ENCODE data around the gene WDR37.
"Not testable (repeated sequence)": the region's sequence is repeated elsewhere in the genome, so short reads cannot be mapped to it uniquely, and the experiment has no call there.

The WDR37 gene

DNA sequence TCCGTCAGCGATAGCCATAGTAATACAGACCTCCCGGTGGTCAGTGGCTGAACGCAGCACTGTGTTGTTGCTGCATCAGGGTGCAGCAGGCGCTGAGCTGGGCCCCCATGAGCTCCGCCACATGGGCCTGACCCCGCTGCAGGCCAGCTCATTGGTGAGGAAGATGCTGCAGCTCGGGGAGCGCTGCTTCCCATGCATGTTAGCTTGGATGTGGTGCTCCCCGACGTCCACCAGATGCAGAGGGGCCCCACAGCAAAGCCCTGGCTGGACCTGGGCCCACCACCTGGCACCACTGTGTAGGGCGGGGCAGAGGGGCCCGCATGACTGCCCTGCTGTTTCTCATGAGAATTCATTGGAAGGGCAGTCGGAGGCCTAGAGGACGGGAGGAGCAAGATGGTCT is 50.8 kb downstream of the WDR37 start:
- H3K4me3 ChIP-seq (ENCODE audit: low read length): no peak overlapping the region
- H3K9me3 ChIP-seq (ENCODE audit: insufficient read depth, low read depth, low read length): no peaks in the 10 kb centered on the region
- no peak overlapping the region for H3K27ac ChIP-seq (ENCODE audit: low read depth, low read length)
- peaks cover 55% of the 10 kb centered on the region for H3K36me3 ChIP-seq (ENCODE audit: insufficient read depth, low read length)
- H3K27me3 ChIP-seq (ENCODE audit: insufficient read depth, low read length): no peaks in the 10 kb centered on the region
- no peak overlapping the region for H3K9ac ChIP-seq (ENCODE audit: low read depth, low read length)
- 96% methylated on average over 15 of the region's 15 CpGs for WGBS
- H3K4me1 ChIP-seq (ENCODE audit: insufficient read depth, low read length): peaks cover 14% of the 10 kb centered on the region; the same call in 1 of the 2 replicates

DNA sequence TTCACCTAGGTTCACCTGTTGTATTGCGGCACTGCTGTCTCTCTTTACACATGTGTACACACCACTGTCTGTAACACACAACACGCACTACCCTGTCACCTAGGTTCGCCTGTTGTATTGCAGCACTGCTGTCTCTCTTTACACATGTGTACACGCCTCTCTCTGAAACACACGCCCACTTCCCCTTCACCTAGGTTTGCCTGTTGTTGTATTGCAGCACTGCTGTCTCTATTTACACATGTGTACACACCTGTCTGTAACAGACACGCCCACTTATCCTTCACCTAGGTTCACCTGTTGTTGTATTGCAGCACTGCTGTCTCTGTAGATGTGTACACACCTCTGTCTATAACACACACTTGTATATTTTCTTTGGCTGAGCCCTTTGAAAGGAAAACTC is 51.5 kb downstream of the WDR37 start:
- Histone ChIP-seq H3K9me3 (ENCODE audit: insufficient read depth, low read depth, low read length) (no peaks in the 10 kb centered on the region), H3K27ac (ENCODE audit: low read depth, low read length) (no peak overlapping the region), H3K4me3 (ENCODE audit: low read length) (no peak overlapping the region), H3K27me3 (ENCODE audit: insufficient read depth, low read length) (no peaks in the 10 kb centered on the region), H3K36me3 (ENCODE audit: insufficient read depth, low read length) (peaks cover 55% of the 10 kb centered on the region), H3K9ac (ENCODE audit: low read depth, low read length) (no peak overlapping the region), H3K4me1 (ENCODE audit: insufficient read depth, low read length) (peaks cover 14% of the 10 kb centered on the region; the same call in 1 of the 2 replicates)
- 95% methylated on average over 6 of the region's 6 CpGs for WGBS

DNA sequence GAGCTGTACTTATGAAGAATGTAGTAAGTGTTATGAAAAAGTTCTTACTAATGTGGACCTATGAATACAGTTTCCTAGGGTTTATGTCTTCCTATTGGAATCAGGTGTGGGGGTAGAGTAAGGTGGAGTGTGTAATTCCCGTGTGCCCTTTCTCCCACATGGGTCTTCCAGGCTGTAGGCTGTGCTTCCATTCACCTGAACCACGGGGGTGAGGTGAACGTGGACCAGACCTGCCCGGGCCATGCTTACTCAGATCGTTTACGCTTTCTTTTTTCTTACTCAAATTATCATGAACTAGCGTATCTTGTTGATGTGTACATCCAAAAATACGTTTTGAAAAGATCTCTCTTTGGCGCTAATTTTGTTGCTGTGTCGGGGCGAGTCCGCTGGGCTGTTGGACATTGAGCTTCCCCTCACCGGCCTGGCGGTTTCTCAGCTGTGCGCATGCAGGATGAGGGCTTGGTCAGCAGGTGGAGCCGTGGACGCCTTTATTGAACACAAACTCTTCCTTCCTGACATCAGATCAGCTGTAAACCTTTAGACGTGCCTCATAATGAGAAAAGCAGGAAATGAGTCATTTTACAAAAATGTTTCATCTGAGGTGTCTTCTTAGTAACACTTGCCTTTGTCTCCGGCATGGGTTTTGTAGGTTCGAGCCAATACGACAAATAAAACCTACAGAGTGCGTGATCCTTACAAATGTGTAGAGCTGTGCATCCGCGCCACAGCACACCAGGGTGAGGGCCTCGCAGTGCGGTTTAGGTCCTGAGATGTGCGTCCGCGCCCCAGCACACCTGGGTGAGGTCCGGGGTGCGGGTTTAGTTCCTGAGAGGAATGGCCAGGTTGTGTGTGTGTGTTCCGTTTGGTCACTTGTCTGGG is 53.8 kb downstream of the WDR37 start:
- H3K9me3 ChIP-seq (ENCODE audit: insufficient read depth, low read depth, low read length): no peaks in the 10 kb centered on the region
- 69% methylated on average over 32 of the region's 32 CpGs for WGBS
- H3K27me3 ChIP-seq (ENCODE audit: insufficient read depth, low read length): no peaks in the 10 kb centered on the region
- H3K4me1 ChIP-seq (ENCODE audit: insufficient read depth, low read length): peaks cover 14% of the 10 kb centered on the region; the same call in 1 of the 2 replicates
- H3K36me3 ChIP-seq (ENCODE audit: insufficient read depth, low read length): peaks cover 46% of the 10 kb centered on the region
- H3K27ac ChIP-seq (ENCODE audit: low read depth, low read length): peak overlapping the region; percentile 70
- H3K9ac ChIP-seq (ENCODE audit: low read depth, low read length): peak overlapping the region; percentile 40
- no peak overlapping the region for H3K4me3 ChIP-seq (ENCODE audit: low read length)

DNA sequence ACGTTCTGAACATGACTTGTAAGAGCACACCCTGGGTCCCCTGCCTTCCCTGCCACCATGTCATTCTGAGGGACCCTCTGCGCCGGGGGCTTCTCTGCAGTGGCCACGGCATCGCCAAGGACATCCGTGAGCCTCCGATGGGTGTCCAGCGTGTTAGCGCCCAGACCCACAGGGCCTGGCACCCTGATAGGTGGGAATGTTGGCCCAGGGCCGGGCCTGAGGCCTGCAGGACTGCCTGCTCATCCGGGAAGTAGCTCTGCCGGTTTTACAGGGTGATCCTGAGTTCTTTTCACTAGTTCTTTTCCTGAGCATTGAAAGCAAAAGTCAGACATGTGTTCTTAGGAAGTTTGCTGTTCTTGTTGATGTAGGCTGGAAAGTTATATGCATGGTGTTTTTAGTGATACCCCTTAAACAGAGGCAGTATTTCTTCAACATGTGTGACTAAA is 54.5 kb downstream of the WDR37 start:
- Histone ChIP-seq H3K27me3 (ENCODE audit: insufficient read depth, low read length) (no peaks in the 10 kb centered on the region), H3K9me3 (ENCODE audit: insufficient read depth, low read depth, low read length) (no peaks in the 10 kb centered on the region), H3K9ac (ENCODE audit: low read depth, low read length) (peak overlapping the region; percentile 40), H3K27ac (ENCODE audit: low read depth, low read length) (peak overlapping the region; percentile 70), H3K36me3 (ENCODE audit: insufficient read depth, low read length) (peaks cover 46% of the 10 kb centered on the region), H3K4me3 (ENCODE audit: low read length) (no peak overlapping the region), H3K4me1 (ENCODE audit: insufficient read depth, low read length) (peaks cover 14% of the 10 kb centered on the region; the same call in 1 of the 2 replicates)
- 93% methylated on average over 12 of the region's 12 CpGs for WGBS

- Histone ChIP-seq H3K4me1 (ENCODE audit: insufficient read depth, low read length) (peaks cover 14% of the 10 kb centered on the region; the same call in 1 of the 2 replicates), H3K27ac (ENCODE audit: low read depth, low read length) (no peak overlapping the region), H3K9me3 (ENCODE audit: insufficient read depth, low read depth, low read length) (no peaks in the 10 kb centered on the region), H3K9ac (ENCODE audit: low read depth, low read length) (no peak overlapping the region), H3K27me3 (ENCODE audit: insufficient read depth, low read length) (no peaks in the 10 kb centered on the region), H3K4me3 (ENCODE audit: low read length) (no peak overlapping the region), H3K36me3 (ENCODE audit: insufficient read depth, low read length) (peaks cover 47% of the 10 kb centered on the region)
- WGBS: 91% methylated on average over 10 of the region's 10 CpGs
These were observed 58.1 kb downstream of the WDR37 start for GRCh38 chr10:1114315-1114714.

GRCh38 chr10:1114719-1115606 is 58.8 kb downstream of the WDR37 start:
- Histone ChIP-seq H3K9ac (ENCODE audit: low read depth, low read length) (no peak overlapping the region), H3K27ac (ENCODE audit: low read depth, low read length) (no peak overlapping the region), H3K4me1 (ENCODE audit: insufficient read depth, low read length) (peaks cover 11% of the 10 kb centered on the region; the same call in 1 of the 2 replicates), H3K4me3 (ENCODE audit: low read length) (no peak overlapping the region), H3K27me3 (ENCODE audit: insufficient read depth, low read length) (no peaks in the 10 kb centered on the region), H3K36me3 (ENCODE audit: insufficient read depth, low read length) (peaks cover 47% of the 10 kb centered on the region), H3K9me3 (ENCODE audit: insufficient read depth, low read depth, low read length) (no peaks in the 10 kb centered on the region)
- 70% methylated on average over 12 of the region's 12 CpGs for WGBS

DNA sequence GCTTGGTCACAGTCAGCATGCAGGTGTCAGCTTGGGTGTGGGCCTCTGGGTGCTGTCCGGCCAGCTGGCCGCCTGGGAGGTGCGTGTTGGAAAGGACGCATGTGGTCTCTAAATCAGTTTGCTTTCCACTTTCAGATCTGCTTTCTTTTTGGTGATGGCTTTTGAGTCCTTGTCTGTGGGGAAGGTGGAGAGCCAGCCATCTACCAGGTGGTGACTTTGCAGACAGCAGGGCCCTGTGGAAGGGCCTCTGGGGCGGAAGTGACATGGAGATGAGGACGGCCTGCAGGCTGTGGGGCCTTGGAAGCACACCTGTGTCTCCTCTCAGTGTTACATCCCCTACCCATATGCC is 59.4 kb downstream of the WDR37 start:
- Histone ChIP-seq H3K4me3 (ENCODE audit: low read length) (no peak overlapping the region), H3K9ac (ENCODE audit: low read depth, low read length) (no peak overlapping the region), H3K36me3 (ENCODE audit: insufficient read depth, low read length) (peaks cover 47% of the 10 kb centered on the region), H3K27ac (ENCODE audit: low read depth, low read length) (no peak overlapping the region), H3K4me1 (ENCODE audit: insufficient read depth, low read length) (peaks cover 6% of the 10 kb centered on the region; the same call in 1 of the 2 replicates), H3K27me3 (ENCODE audit: insufficient read depth, low read length) (no peaks in the 10 kb centered on the region), H3K9me3 (ENCODE audit: insufficient read depth, low read depth, low read length) (no peaks in the 10 kb centered on the region)
- WGBS: 83% methylated on average over 6 of the region's 6 CpGs

DNA sequence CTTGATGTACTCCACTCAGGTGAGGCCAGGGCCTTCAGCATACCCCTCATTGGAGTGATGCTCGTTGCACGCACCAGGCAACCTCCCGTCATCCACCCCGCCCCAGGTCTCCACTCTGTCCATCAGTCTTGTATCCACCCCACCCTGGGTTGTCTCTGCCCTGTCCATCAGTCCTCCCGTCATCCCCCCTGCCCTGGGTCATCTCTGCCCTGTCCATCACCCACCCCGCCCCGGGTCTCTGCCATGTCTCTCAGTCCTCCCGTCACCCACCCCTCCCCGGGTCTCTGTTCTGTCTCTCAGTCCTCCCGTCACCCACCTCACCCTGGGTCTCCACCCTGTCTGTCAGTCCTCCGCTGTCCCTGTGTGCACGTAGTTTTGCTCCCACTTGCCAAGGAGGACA is 59.9 kb downstream of the WDR37 start:
- H3K27ac ChIP-seq (ENCODE audit: low read depth, low read length): no peak overlapping the region
- 93% methylated on average over 12 of the region's 12 CpGs for WGBS
- peaks cover 46% of the 10 kb centered on the region for H3K36me3 ChIP-seq (ENCODE audit: insufficient read depth, low read length)
- H3K27me3 ChIP-seq (ENCODE audit: insufficient read depth, low read length): no peaks in the 10 kb centered on the region
- H3K4me3 ChIP-seq (ENCODE audit: low read length): no peak overlapping the region
- H3K9me3 ChIP-seq (ENCODE audit: insufficient read depth, low read depth, low read length): no peaks in the 10 kb centered on the region
- H3K9ac ChIP-seq (ENCODE audit: low read depth, low read length): no peak overlapping the region
- H3K4me1 ChIP-seq (ENCODE audit: insufficient read depth, low read length): 0 out of 2 replicates have a peak, but pooled peaks cover 3% of the 10 kb centered on the region

GRCh38 chr10:1116696-1117280 is 60.6 kb downstream of the WDR37 start:
- no peak overlapping the region for H3K9ac ChIP-seq (ENCODE audit: low read depth, low read length)
- H3K4me1 ChIP-seq (ENCODE audit: insufficient read depth, low read length): no peaks in the 10 kb centered on the region
- H3K27me3 ChIP-seq (ENCODE audit: insufficient read depth, low read length): no peaks in the 10 kb centered on the region
- no peaks in the 10 kb centered on the region for H3K9me3 ChIP-seq (ENCODE audit: insufficient read depth, low read depth, low read length)
- WGBS: 97% methylated on average over 10 of the region's 10 CpGs
- H3K4me3 ChIP-seq (ENCODE audit: low read length): no peak overlapping the region
- no peak overlapping the region for H3K27ac ChIP-seq (ENCODE audit: low read depth, low read length)
- peaks cover 45% of the 10 kb centered on the region for H3K36me3 ChIP-seq (ENCODE audit: insufficient read depth, low read length)

DNA sequence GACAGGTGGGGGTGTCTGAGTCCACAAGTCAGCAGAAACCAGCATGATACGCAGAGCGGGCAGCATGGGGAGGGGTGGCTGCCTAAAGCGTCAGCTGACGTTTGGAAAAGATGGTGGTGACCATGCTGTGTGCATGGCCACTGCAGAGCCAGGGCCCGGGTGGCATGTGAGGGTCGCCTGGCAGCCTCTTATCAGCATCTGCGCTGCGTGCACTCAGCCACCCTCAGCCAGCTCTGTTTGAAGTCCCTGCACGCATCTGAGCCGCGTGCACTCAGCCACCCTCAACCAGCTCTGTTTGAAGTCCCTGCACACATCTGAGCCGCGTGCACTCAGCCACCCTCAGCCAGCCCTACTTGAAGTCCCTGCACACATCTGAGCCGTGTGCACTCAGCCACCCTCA is 61.5 kb downstream of the WDR37 start:
- Histone ChIP-seq H3K9ac (ENCODE audit: low read depth, low read length) (no peak overlapping the region), H3K4me3 (ENCODE audit: low read length) (no peak overlapping the region), H3K9me3 (ENCODE audit: insufficient read depth, low read depth, low read length) (no peaks in the 10 kb centered on the region), H3K4me1 (ENCODE audit: insufficient read depth, low read length) (no peaks in the 10 kb centered on the region), H3K27ac (ENCODE audit: low read depth, low read length) (no peak overlapping the region), H3K27me3 (ENCODE audit: insufficient read depth, low read length) (no peaks in the 10 kb centered on the region), H3K36me3 (ENCODE audit: insufficient read depth, low read length) (peaks cover 48% of the 10 kb centered on the region)
- WGBS: 85% methylated on average over 13 of the region's 14 CpGs

DNA sequence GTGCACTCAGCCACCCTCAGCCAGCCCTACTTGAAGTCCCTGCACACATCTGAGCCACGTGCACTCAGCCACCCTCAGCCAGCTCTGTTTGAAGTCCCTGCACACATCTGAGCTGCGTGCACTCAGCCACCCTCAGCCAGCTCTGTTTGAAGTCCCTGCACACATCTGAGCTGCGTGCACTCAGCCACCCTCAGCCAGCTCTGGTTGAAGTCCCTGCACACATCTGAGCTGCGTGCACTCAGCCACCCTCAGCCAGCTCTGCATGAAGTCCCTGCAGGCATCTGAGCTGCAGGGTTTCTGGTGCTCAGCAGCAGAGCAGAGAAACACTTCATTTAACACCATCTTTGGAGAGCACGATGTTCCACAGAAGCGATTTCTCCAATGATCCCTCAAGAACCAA is 62.1 kb downstream of the WDR37 start:
- 92% methylated on average over 6 of the region's 6 CpGs for WGBS
- not testable (repeated sequence) for H3K27ac ChIP-seq (ENCODE audit: low read depth, low read length); H3K4me1 ChIP-seq (ENCODE audit: insufficient read depth, low read length); H3K4me3 ChIP-seq (ENCODE audit: low read length); H3K27me3 ChIP-seq (ENCODE audit: insufficient read depth, low read length); H3K9me3 ChIP-seq (ENCODE audit: insufficient read depth, low read depth, low read length); H3K9ac ChIP-seq (ENCODE audit: low read depth, low read length)
- peaks cover 45% of the 10 kb centered on the region for H3K36me3 ChIP-seq (ENCODE audit: insufficient read depth, low read length)

Data from HUES64 (cell line).